Stimulated activated naive CD8-positive, alpha-beta T cell treated with anti-CD3 and anti-CD28 coated beads, Interleukin-15, amount 100 ng/mL, for 72 hours (primary cell): ENCODE data around the gene FAM199X.
"Not testable (repeated sequence)": the region's sequence is repeated elsewhere in the genome, so short reads cannot be mapped to it uniquely, and the experiment has no call there.

Source experiments
- ATAC-seq: fragments of 150-1000 bp; cut with Tn5 transposase; 2 replicates; pipeline ENCODE4 v1.10.0; 2021; ENCODE audit warnings: mild to moderate bottlenecking, moderate library complexity
- DNase-seq, 2 donors: peaks; one replicate each; pipeline ENCODE4 v3.0.0; 2021 to 2022
- H3K27ac Mint-ChIP-seq, 2 donors: one replicate each; pipeline ENCODE4 v1.8.0; 2022; ENCODE audit warnings: mild to moderate bottlenecking in 2 of 2, mixed read lengths in 2 of 2, moderate library complexity in 2 of 2
- H3K27me3 Mint-ChIP-seq: one replicate; pipeline ENCODE4 v1.8.0; 2022; ENCODE audit warnings: mixed read lengths
- H3K4me1 Mint-ChIP-seq: one replicate; pipeline ENCODE4 v1.8.0; 2022; ENCODE audit warnings: mild to moderate bottlenecking, mixed read lengths
- H3K4me3 Mint-ChIP-seq, 2 donors: one replicate each; pipeline ENCODE4 v1.8.0; 2022; ENCODE audit warnings: mild to moderate bottlenecking in 2 of 2, mixed read lengths in 2 of 2, moderate library complexity in 1 of 2
- H3K9me3 Mint-ChIP-seq, 2 donors: one replicate each; pipeline ENCODE4 v1.8.0; 2022; ENCODE audit warnings: mixed read lengths in 2 of 2

Gene FAM199X

GRCh38 chrX:104168127-104168526 lies 1.9 kb downstream of the FAM199X start:
- Mint-ChIP-seq H3K4me3 (peak overlapping the region; percentile 81 to 82), H3K27me3 (no peaks in the 10 kb centered on the region), H3K27ac (peak overlapping the region in 1 of 2 donors; percentile 33), H3K9me3 (no peaks in the 10 kb centered on the region), H3K4me1 (peaks cover 39% of the 10 kb centered on the region)
- no peak for ATAC-seq
- no peak for DNase-seq

GRCh38 chrX:104172121-104172520 lies 5.9 kb downstream of the FAM199X start:
- DNase-seq: no peak
- no peaks in the 10 kb centered on the region for H3K9me3 Mint-ChIP-seq
- H3K4me3 Mint-ChIP-seq: no peak overlapping the region
- H3K27ac Mint-ChIP-seq: no peak overlapping the region
- no peaks in the 10 kb centered on the region for H3K27me3 Mint-ChIP-seq
- no peak for ATAC-seq
- H3K4me1 Mint-ChIP-seq: peaks cover 30% of the 10 kb centered on the region

GRCh38 chrX:104172788-104173187 lies 6.5 kb downstream of the FAM199X start:
- Mint-ChIP-seq H3K27ac (no peak overlapping the region), H3K4me1 (peaks cover 25% of the 10 kb centered on the region)

GRCh38 chrX:104173841-104174240 lies 7.6 kb downstream of the FAM199X start:
- Mint-ChIP-seq H3K27ac (no peak overlapping the region), H3K27me3 (no peaks in the 10 kb centered on the region), H3K4me3 (no peak overlapping the region), H3K9me3 (no peaks in the 10 kb centered on the region), H3K4me1 (peaks cover 15% of the 10 kb centered on the region)
- DNase-seq (no peak), ATAC-seq (no peak)

More at GRCh38 chrX:104172788-104173187, 6.5 kb downstream of the FAM199X start:
- no peak for ATAC-seq
- H3K4me3 Mint-ChIP-seq: no peak overlapping the region
- H3K27me3 Mint-ChIP-seq: no peaks in the 10 kb centered on the region
- H3K9me3 Mint-ChIP-seq: no peaks in the 10 kb centered on the region
- DNase-seq: no peak

GRCh38 chrX:104183685-104184084 lies 17.4 kb downstream of the FAM199X start:
- peak overlapping the region in 1 of 2 donors; percentile 86 for H3K27ac Mint-ChIP-seq
- no peak overlapping the region for H3K4me3 Mint-ChIP-seq
- peak; percentile 65 for ATAC-seq
- DNase-seq: no peak
- peaks cover 8% of the 10 kb centered on the region for H3K4me1 Mint-ChIP-seq
- H3K27me3 Mint-ChIP-seq: no peaks in the 10 kb centered on the region
- no peaks in the 10 kb centered on the region for H3K9me3 Mint-ChIP-seq

- no peaks in the 10 kb centered on the region for H3K9me3 Mint-ChIP-seq
- no peak overlapping the region for H3K4me3 Mint-ChIP-seq
- H3K27me3 Mint-ChIP-seq: no peaks in the 10 kb centered on the region
- no peak overlapping the region for H3K27ac Mint-ChIP-seq
- ATAC-seq: no peak
- peaks cover 8% of the 10 kb centered on the region for H3K4me1 Mint-ChIP-seq
- DNase-seq: no peak
These were observed 21.7 kb downstream of the FAM199X start for GRCh38 chrX:104187931-104188330.

GRCh38 chrX:104189837-104190236 lies 23.6 kb downstream of the FAM199X start:
- ATAC-seq (no peak), DNase-seq (no peak)
- no peaks in the 10 kb centered on the region for H3K27me3 Mint-ChIP-seq
- H3K9me3 Mint-ChIP-seq: no peaks in the 10 kb centered on the region
- no peak overlapping the region for H3K4me3 Mint-ChIP-seq
- H3K27ac Mint-ChIP-seq: no peak overlapping the region
- no peaks in the 10 kb centered on the region for H3K4me1 Mint-ChIP-seq

- ATAC-seq (no peak), DNase-seq (no peak)
- Mint-ChIP-seq H3K27ac (no peak overlapping the region), H3K9me3 (no peaks in the 10 kb centered on the region), H3K4me1 (no peaks in the 10 kb centered on the region), H3K27me3 (no peaks in the 10 kb centered on the region), H3K4me3 (no peak overlapping the region)
These were observed 27.2 kb downstream of the FAM199X start for GRCh38 chrX:104193485-104193884.

GRCh38 chrX:104195013-104195412 lies 28.8 kb downstream of the FAM199X start:
- no peak overlapping the region for H3K4me3 Mint-ChIP-seq
- H3K4me1 Mint-ChIP-seq: no peaks in the 10 kb centered on the region
- ATAC-seq (no peak), DNase-seq (no peak)
- no peaks in the 10 kb centered on the region for H3K9me3 Mint-ChIP-seq
- H3K27ac Mint-ChIP-seq: no peak overlapping the region
- H3K27me3 Mint-ChIP-seq: no peaks in the 10 kb centered on the region

GRCh38 chrX:104195489-104196084 lies 29.3 kb downstream of the FAM199X start:
- no peak overlapping the region for H3K27ac Mint-ChIP-seq
- H3K4me3 Mint-ChIP-seq: no peak overlapping the region
- ATAC-seq: no peak
- DNase-seq: no peak
- no peaks in the 10 kb centered on the region for H3K9me3 Mint-ChIP-seq
- no peaks in the 10 kb centered on the region for H3K4me1 Mint-ChIP-seq
- H3K27me3 Mint-ChIP-seq: no peaks in the 10 kb centered on the region

GRCh38 chrX:104205548-104205947 lies 39.3 kb downstream of the FAM199X start:
- DNase-seq (no peak), ATAC-seq (no peak)
- Mint-ChIP-seq H3K27me3 (no peaks in the 10 kb centered on the region), H3K4me1 (no peaks in the 10 kb centered on the region), H3K27ac (no peak overlapping the region), H3K9me3 (no peaks in the 10 kb centered on the region), H3K4me3 (no peak overlapping the region)

GRCh38 chrX:104211187-104211586 lies 44.9 kb downstream of the FAM199X start:
- Mint-ChIP-seq H3K27me3 (peaks cover 7% of the 10 kb centered on the region), H3K27ac (no peak overlapping the region), H3K4me1 (no peaks in the 10 kb centered on the region), H3K9me3 (no peaks in the 10 kb centered on the region), H3K4me3 (no peak overlapping the region)
- no peak for ATAC-seq
- no peak for DNase-seq

GRCh38 chrX:104230060-104230459 lies 63.8 kb downstream of the FAM199X start:
- H3K27ac Mint-ChIP-seq, H3K9me3 Mint-ChIP-seq, H3K27me3 Mint-ChIP-seq, H3K4me3 Mint-ChIP-seq, ATAC-seq, DNase-seq, H3K4me1 Mint-ChIP-seq: not testable (repeated sequence)
